Neural progenitor cell (in vitro differentiated cells): ENCODE measurements around the gene IMPG2. TPM values are rescaled to one million over a fixed set of nuclear protein-coding genes. Genes with fewer than 3 reads are reported as not detected.

Experiments used
- DNase-seq: peaks from one replicate; pipeline ENCODE4 v3.0.0-alpha.2; 2016; ENCODE audit warnings: low spot score
- H2AFZ ChIP-seq: fragments of 200-600 bp; sonication (generic); replicated peaks from 2 replicates; pipeline ENCODE4 v1.6.1; 2016; ENCODE audit warnings: antibody characterized with exemption
- H3F3A ChIP-seq: fragments of 200-600 bp; sonication (generic); 2 replicates; pipeline ENCODE4 v1.6.1; 2016; ENCODE audit warnings: antibody characterized with exemption, low read depth
- H3K27ac ChIP-seq: fragments of 200-600 bp; sonication (generic); 2 replicates; pipeline ENCODE4 v1.5.1; 2016; ENCODE audit warnings: mild to moderate bottlenecking
- H3K27me3 ChIP-seq: fragments of 200-600 bp; sonication (generic); 2 replicates; pipeline ENCODE4 v1.6.1; 2016; ENCODE audit warnings: mild to moderate bottlenecking, moderate library complexity
- H3K36me3 ChIP-seq: fragments of 200-600 bp; sonication (generic); 2 replicates; pipeline ENCODE4 v1.5.1; 2016
- H3K4me1 ChIP-seq: fragments of 200-600 bp; sonication (generic); 2 replicates; pipeline ENCODE4 v1.6.1; 2016; ENCODE audit warnings: mixed run types
- H3K4me2 ChIP-seq: fragments of 200-600 bp; sonication (generic); 2 replicates; pipeline ENCODE4 v1.6.1; 2016
- H3K4me3 ChIP-seq: fragments of 200-600 bp; sonication (generic); 2 replicates; pipeline ENCODE4 v1.5.1; 2016
- H3K79me2 ChIP-seq: fragments of 200-600 bp; sonication (generic); 2 replicates; pipeline ENCODE4 v1.6.1; 2016; ENCODE audit warnings: low read depth
- H3K9ac ChIP-seq: fragments of 200-600 bp; sonication (generic); 2 replicates; pipeline ENCODE4 v1.6.1; 2016
- H3K9me3 ChIP-seq: fragments of 200-600 bp; sonication (generic); 2 replicates; pipeline ENCODE4 v1.5.1; 2016; ENCODE audit warnings: low read depth
- H4K20me1 ChIP-seq: fragments of 200-600 bp; sonication (generic); 2 replicates; pipeline ENCODE4 v1.6.1; 2016; ENCODE audit warnings: low read depth
- H3K27ac Mint-ChIP-seq: 3 replicates; pipeline ENCODE4 v1.8.0; 2021; ENCODE audit warnings: mixed read lengths
- H3K27me3 Mint-ChIP-seq: 2 replicates; pipeline ENCODE4 v1.8.0; 2022; ENCODE audit warnings: low read depth, mild to moderate bottlenecking, inconsistent platforms, moderate library complexity, mixed read lengths; ENCODE audit not compliant: insufficient read depth
- H3K36me3 Mint-ChIP-seq: 3 replicates; pipeline ENCODE4 v1.8.0; 2021; ENCODE audit warnings: mixed read lengths
- H3K4me1 Mint-ChIP-seq: 3 replicates; pipeline ENCODE4 v1.8.0; 2021; ENCODE audit warnings: mixed read lengths
- H3K4me3 Mint-ChIP-seq: 3 replicates; pipeline ENCODE4 v1.8.0; 2021; ENCODE audit warnings: mild to moderate bottlenecking, moderate library complexity, mixed read lengths
- H3K9me3 Mint-ChIP-seq: 3 replicates; pipeline ENCODE4 v1.8.0; 2020; ENCODE audit warnings: mixed read lengths
- EZH2 ChIP-seq: fragments of 200-600 bp; sonication (generic); IDR thresholded peaks from 2 replicates; pipeline ENCODE4 v1.6.1; 2017; ENCODE audit warnings: antibody characterized with exemption, mild to moderate bottlenecking, moderate library complexity
- EZH2phosphoT487 ChIP-seq: fragments of 200-600 bp; sonication (generic); IDR thresholded peaks from 2 replicates; pipeline ENCODE4 v1.6.1; 2017; ENCODE audit warnings: antibody characterized with exemption
- total RNA-seq: library from RNA; depleted of rRNA; stranded (reverse); fragments of >200 nt; gene quantifications from 2 replicates; pipeline ENCODE4 v1.2.3, GENCODE V29; 2015; ENCODE audit warnings: low replicate concordance
- TF ChIP-seq, protein P1 (sequence below): fragments of 200-600 bp; sonication (generic); IDR thresholded peaks from 2 replicates; pipeline ENCODE4 v1.5.1; 2017; ENCODE audit warnings: antibody characterized with exemption, mild to moderate bottlenecking

IMPG2 gene
- total RNA-seq, 1 donor from 2014 or later: 0.15 TPM

DNA sequence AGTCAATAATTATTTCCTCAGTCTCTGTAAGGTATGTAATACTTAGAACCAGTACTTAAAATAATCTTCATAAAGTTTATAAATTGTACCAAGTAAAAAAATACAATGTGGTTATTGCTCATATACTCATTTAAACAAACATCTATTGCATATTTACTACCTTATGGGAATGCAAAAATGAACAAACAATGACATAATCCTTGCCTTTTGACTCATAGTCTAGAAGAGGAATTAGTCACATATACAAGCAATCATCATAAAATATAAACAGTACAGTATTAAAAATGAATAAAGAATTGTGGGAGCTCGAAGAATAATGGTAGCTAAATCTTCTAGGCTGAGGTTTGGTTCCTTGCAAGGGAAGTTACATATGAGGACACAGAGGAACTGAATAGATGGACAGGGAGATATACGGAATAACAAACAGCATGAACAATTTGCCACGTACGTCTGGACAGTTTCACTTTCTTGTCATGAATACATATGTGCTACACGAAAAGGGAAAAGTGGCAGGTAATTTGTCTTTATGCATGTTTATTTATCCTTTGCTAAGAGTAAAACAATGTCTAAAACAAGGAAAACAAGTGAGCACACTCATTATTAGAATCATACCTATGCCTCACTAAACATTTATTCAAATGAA lies 17.2 kb downstream of the IMPG2 start:
- Histone ChIP-seq H3K9me3 (no peaks in the 10 kb centered on the region), H3K4me1 (no peaks in the 10 kb centered on the region), H3F3A (no peaks in the 10 kb centered on the region), H3K4me3 (no peak overlapping the region), H3K79me2 (no peaks in the 10 kb centered on the region), H3K36me3 (no peaks in the 10 kb centered on the region), H3K4me2 (no peak overlapping the region), H3K27ac (no peak overlapping the region), H3K27me3 (no peaks in the 10 kb centered on the region), H4K20me1 (no peaks in the 10 kb centered on the region), H2AFZ (no peak overlapping the region), H3K9ac (no peak overlapping the region)
- Mint-ChIP-seq H3K9me3 (peaks cover 15% of the 10 kb centered on the region), H3K4me3 (no peak overlapping the region), H3K36me3 (no peaks in the 10 kb centered on the region), H3K27me3 (peaks cover 2% of the 10 kb centered on the region), H3K27ac (no peak overlapping the region), H3K4me1 (no peaks in the 10 kb centered on the region)
- TF ChIP-seq EZH2: no peak
- TF ChIP-seq, protein P1, sequence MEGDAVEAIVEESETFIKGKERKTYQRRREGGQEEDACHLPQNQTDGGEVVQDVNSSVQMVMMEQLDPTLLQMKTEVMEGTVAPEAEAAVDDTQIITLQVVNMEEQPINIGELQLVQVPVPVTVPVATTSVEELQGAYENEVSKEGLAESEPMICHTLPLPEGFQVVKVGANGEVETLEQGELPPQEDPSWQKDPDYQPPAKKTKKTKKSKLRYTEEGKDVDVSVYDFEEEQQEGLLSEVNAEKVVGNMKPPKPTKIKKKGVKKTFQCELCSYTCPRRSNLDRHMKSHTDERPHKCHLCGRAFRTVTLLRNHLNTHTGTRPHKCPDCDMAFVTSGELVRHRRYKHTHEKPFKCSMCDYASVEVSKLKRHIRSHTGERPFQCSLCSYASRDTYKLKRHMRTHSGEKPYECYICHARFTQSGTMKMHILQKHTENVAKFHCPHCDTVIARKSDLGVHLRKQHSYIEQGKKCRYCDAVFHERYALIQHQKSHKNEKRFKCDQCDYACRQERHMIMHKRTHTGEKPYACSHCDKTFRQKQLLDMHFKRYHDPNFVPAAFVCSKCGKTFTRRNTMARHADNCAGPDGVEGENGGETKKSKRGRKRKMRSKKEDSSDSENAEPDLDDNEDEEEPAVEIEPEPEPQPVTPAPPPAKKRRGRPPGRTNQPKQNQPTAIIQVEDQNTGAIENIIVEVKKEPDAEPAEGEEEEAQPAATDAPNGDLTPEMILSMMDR: no peak
- TF ChIP-seq EZH2phosphoT487: no peak
- DNase-seq: no peak

DNA sequence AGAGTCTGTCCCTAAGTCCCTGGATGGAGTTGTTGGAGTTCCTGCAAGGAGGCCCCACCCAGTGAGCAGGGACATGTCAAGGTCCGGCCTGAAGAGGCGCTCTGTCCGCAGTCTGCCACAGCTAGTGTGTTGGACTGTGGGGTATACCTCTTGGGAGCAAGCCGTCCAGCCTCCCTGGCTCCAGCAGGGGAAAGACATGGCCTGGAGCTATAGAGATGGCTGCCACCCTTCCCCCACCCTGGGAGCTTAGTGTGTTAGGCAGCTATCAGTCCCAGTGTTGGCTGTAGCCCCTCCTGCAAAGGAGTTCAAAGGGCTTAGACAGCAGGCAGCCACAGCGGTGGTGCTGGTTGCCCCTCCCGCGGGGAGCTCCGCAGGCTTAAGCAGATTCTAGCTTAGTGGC lies 20.3 kb downstream of the IMPG2 start:
- no peak overlapping the region for H3K27ac Mint-ChIP-seq
- no peaks in the 10 kb centered on the region for H4K20me1 ChIP-seq
- no peaks in the 10 kb centered on the region for H3F3A ChIP-seq
- H3K4me2 ChIP-seq: no peak overlapping the region
- H3K36me3 ChIP-seq: no peaks in the 10 kb centered on the region
- H3K9me3 ChIP-seq: no peaks in the 10 kb centered on the region
- H3K27me3 Mint-ChIP-seq: no peaks in the 10 kb centered on the region
- no peaks in the 10 kb centered on the region for H3K79me2 ChIP-seq
- H3K9me3 Mint-ChIP-seq: peaks cover 12% of the 10 kb centered on the region
- H3K4me1 Mint-ChIP-seq: no peaks in the 10 kb centered on the region
- no peaks in the 10 kb centered on the region for H3K27me3 ChIP-seq
- H3K9ac ChIP-seq: no peak overlapping the region
- H3K27ac ChIP-seq: no peak overlapping the region
- no peak overlapping the region for H3K4me3 Mint-ChIP-seq
- peak overlapping the region; percentile 68 for H2AFZ ChIP-seq
- H3K4me1 ChIP-seq: no peaks in the 10 kb centered on the region
- DNase-seq: peak; percentile 42
- TF ChIP-seq EZH2phosphoT487: no peak
- TF ChIP-seq, protein P1: no peak
- TF ChIP-seq EZH2: no peak
- no peak overlapping the region for H3K4me3 ChIP-seq
- no peaks in the 10 kb centered on the region for H3K36me3 Mint-ChIP-seq

DNA sequence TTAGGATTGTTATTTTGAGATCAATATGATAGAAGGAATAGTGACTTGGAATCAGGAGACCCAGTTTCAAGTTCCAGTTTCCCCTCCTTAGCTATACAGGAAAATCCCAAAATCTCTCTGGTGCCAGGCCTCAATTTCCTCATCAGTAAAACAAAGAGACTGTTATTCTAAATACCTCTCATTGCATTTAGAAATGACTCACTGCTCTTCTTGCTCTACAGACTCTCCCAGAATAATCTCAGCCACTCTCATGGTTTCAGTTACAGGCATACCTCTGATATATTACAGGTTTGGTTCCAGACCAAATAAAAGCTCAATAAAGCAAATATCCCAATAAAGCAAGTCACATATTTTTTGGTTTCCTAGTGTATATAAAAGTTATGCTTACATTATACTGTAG lies 28.3 kb downstream of the IMPG2 start:
- H2AFZ ChIP-seq: no peak overlapping the region
- Mint-ChIP-seq H3K27ac (no peak overlapping the region), H3K4me1 (no peaks in the 10 kb centered on the region), H3K9me3 (peaks cover 2% of the 10 kb centered on the region), H3K36me3 (no peaks in the 10 kb centered on the region), H3K27me3 (no peaks in the 10 kb centered on the region), H3K4me3 (no peak overlapping the region)
- no peaks in the 10 kb centered on the region for H3K9me3 ChIP-seq
- no peak for TF ChIP-seq EZH2phosphoT487
- TF ChIP-seq, protein P1: no peak
- no peak for TF ChIP-seq EZH2
- no peaks in the 10 kb centered on the region for H3K79me2 ChIP-seq
- no peaks in the 10 kb centered on the region for H3K4me1 ChIP-seq
- no peak overlapping the region for H3K27ac ChIP-seq
- H3K4me3 ChIP-seq: no peak overlapping the region
- no peak overlapping the region for H3K4me2 ChIP-seq
- no peaks in the 10 kb centered on the region for H3F3A ChIP-seq
- no peak for DNase-seq
- H3K27me3 ChIP-seq: no peaks in the 10 kb centered on the region
- no peak overlapping the region for H3K9ac ChIP-seq
- no peaks in the 10 kb centered on the region for H4K20me1 ChIP-seq
- H3K36me3 ChIP-seq: no peaks in the 10 kb centered on the region
